Nucleus accumbens (tissue), 56 donors: Measurements from ENCODE around the gene IL17RD.

Experiments
- DNase-seq, 56 donors: peaks; one replicate each; lab custom pipeline; 2025; lab: John Stamatoyannopoulos, UW

The IL17RD gene

GRCh38 chr3:57133157-57133556, 32.0 kb downstream of the IL17RD start:
- no peak for DNase-seq

- no peak for DNase-seq
Measured at GRCh38 chr3:57132674-57133073, 32.5 kb downstream of the IL17RD start.

GRCh38 chr3:57131210-57131588, 34.0 kb downstream of the IL17RD start:
- no peak for DNase-seq

- DNase-seq = no peak
Measured at GRCh38 chr3:57130571-57131209, 34.5 kb downstream of the IL17RD start.

GRCh38 chr3:57128826-57129667, 36.1 kb downstream of the IL17RD start:
- DNase-seq = no peak

- DNase-seq = no peak
Measured at GRCh38 chr3:57127891-57128518, 37.1 kb downstream of the IL17RD start.

- no peak for DNase-seq
Measured at GRCh38 chr3:57126244-57126643, 38.9 kb downstream of the IL17RD start.

- no peak for DNase-seq
Measured at GRCh38 chr3:57120451-57121174, 44.5 kb downstream of the IL17RD start.

- DNase-seq = no peak
Measured at GRCh38 chr3:57120040-57120439, 45.1 kb downstream of the IL17RD start.

GRCh38 chr3:57118254-57118653, 46.9 kb downstream of the IL17RD start:
- no peak for DNase-seq

- no peak for DNase-seq
Measured at GRCh38 chr3:57116501-57116900, 48.7 kb downstream of the IL17RD start.

GRCh38 chr3:57112206-57112605, 52.9 kb downstream of the IL17RD start:
- no peak for DNase-seq

- DNase-seq = no peak
Measured at GRCh38 chr3:57110798-57111197, 54.4 kb downstream of the IL17RD start.

- no peak for DNase-seq
Measured at GRCh38 chr3:57110214-57110613, 54.9 kb downstream of the IL17RD start.

- DNase-seq = no peak
Measured at GRCh38 chr3:57109437-57110199, 55.5 kb downstream of the IL17RD start.

GRCh38 chr3:57108684-57109083, 56.5 kb downstream of the IL17RD start:
- DNase-seq = no peak

GRCh38 chr3:57105585-57105984, 59.6 kb downstream of the IL17RD start:
- no peak for DNase-seq

GRCh38 chr3:57100046-57100695, 65.0 kb downstream of the IL17RD start:
- DNase-seq = peak in 50 of 56 donors; percentile 7 to 87 (median 42)

- no peak for DNase-seq
Measured at GRCh38 chr3:57098418-57099310, 66.5 kb downstream of the IL17RD start.
